GM12801 (cell line): ENCODE results near the gene TSN.

Source experiments
- TF ChIP-seq, protein P1 (sequence below): IDR thresholded peaks from one replicate; pipeline ENCODE4 v1.5.1; 2011; ENCODE audit warnings: control low read depth; ENCODE audit not compliant: insufficient read length; ENCODE audit errors: extremely low read depth

The TSN gene

GRCh38 chr2:121764681-121765228 lies 9.3 kb downstream of the TSN start:
- TF ChIP-seq, protein P1, sequence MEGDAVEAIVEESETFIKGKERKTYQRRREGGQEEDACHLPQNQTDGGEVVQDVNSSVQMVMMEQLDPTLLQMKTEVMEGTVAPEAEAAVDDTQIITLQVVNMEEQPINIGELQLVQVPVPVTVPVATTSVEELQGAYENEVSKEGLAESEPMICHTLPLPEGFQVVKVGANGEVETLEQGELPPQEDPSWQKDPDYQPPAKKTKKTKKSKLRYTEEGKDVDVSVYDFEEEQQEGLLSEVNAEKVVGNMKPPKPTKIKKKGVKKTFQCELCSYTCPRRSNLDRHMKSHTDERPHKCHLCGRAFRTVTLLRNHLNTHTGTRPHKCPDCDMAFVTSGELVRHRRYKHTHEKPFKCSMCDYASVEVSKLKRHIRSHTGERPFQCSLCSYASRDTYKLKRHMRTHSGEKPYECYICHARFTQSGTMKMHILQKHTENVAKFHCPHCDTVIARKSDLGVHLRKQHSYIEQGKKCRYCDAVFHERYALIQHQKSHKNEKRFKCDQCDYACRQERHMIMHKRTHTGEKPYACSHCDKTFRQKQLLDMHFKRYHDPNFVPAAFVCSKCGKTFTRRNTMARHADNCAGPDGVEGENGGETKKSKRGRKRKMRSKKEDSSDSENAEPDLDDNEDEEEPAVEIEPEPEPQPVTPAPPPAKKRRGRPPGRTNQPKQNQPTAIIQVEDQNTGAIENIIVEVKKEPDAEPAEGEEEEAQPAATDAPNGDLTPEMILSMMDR: no peak

DNA sequence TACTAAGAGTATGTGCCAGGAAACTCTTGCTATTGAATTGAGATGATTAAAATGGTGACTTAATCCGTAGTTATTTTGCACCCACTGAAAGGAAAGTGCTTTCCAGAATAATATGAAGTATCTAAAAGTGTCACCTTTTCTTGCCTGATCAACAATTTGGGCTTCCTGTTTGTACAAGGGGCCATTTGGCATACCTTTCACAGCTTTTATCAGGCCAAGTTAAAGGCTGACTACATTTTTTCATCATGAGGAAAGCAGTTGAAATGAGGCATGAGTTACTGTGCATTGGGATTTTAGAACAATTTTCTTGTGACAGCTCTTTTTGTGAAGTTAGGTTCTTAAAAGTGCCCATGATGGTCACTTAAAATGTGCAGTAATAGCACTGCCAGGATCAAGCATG lies 11.2 kb downstream of the TSN start:
- TF ChIP-seq, protein P1: no peak

GRCh38 chr2:121768143-121768755 lies 12.8 kb downstream of the TSN start:
- TF ChIP-seq, protein P1: no peak

GRCh38 chr2:121771976-121772742 lies 16.7 kb downstream of the TSN start:
- TF ChIP-seq, protein P1: no peak

DNA sequence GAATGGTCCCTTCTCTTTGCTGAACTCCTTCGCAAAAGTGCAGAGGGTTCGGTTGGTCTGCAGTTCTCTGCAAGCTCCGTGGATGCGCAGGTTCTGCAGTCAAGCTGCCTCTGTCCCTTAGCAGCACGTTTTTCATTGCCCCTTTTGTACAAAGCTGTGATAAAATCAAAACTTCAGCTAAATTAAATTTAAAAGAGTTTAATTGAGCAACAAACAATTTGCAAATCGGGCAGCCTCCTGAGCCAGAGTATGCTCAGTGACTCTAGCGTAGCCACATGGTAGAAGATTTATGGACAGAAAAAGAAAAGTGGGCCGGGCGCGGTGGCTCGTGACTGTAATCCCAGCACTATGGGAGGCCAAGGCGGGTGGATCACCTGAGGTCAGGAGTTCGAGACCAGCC lies 18.8 kb downstream of the TSN start:
- TF ChIP-seq, protein P1: no peak

- TF ChIP-seq, protein P1: no peak
Measured at GRCh38 chr2:121776361-121776760, 20.9 kb downstream of the TSN start.

GRCh38 chr2:121776885-121777698 lies 21.6 kb downstream of the TSN start:
- TF ChIP-seq, protein P1: no peak
